ENCODE measurements around the gene PDZD7.
A peak's percentile ranks its signal among the peaks of the same experiment; 100 is the strongest.

DNA sequence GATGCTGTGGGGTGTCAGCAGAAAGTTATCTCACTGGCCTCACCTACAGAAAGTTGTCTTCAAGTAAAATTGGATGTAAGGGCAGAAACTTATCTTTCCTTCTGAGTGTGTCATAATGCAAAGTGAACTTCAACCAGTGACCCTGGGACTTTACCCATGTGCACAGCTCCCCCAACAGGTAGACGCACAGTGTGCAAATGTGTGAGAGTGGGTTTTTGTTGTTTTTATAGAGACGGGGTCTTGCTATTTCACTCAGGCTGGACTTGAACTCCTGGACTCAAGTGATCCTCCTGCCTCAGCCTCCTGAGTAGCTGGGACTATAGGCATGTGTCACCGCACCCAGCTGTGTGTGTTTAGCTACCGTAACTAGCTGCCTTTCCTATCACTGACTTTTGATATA lies 24.5 kb upstream of the PDZD7 start:
- TF ChIP-seq, protein P1, sequence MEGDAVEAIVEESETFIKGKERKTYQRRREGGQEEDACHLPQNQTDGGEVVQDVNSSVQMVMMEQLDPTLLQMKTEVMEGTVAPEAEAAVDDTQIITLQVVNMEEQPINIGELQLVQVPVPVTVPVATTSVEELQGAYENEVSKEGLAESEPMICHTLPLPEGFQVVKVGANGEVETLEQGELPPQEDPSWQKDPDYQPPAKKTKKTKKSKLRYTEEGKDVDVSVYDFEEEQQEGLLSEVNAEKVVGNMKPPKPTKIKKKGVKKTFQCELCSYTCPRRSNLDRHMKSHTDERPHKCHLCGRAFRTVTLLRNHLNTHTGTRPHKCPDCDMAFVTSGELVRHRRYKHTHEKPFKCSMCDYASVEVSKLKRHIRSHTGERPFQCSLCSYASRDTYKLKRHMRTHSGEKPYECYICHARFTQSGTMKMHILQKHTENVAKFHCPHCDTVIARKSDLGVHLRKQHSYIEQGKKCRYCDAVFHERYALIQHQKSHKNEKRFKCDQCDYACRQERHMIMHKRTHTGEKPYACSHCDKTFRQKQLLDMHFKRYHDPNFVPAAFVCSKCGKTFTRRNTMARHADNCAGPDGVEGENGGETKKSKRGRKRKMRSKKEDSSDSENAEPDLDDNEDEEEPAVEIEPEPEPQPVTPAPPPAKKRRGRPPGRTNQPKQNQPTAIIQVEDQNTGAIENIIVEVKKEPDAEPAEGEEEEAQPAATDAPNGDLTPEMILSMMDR (IDR thresholded peaks at IDR 0.05 in 2 of 3, conservative IDR thresholded peaks at IDR 0.05 in 1 of 3; ENCODE audit: borderline replicate concordance in 1 of 3, insufficient read depth in 1 of 3, low read depth in 2 of 3, low read length in 2 of 3): peak in 2 of 3 experiments; percentile 57 to 58; a peak in 4 of 6 replicates
- TF ChIP-seq POLR2AphosphoS5 (IDR thresholded peaks at IDR 0.05; ENCODE audit: low read depth, low read length) (no peak), JUND (IDR thresholded peaks at IDR 0.05) (no peak), ELF1 (IDR thresholded peaks at IDR 0.05; ENCODE audit: borderline replicate concordance, low read depth) (no peak)
